Fibroblast of skin of scalp (primary cell): Measurements from ENCODE around the gene RBCK1.
"Not testable (repeated sequence)": the region's sequence is repeated elsewhere in the genome, so short reads cannot be mapped to it uniquely, and the experiment has no call there.

Source experiments
- DNase-seq: peaks from one replicate; pipeline ENCODE4 v3.0.0-alpha.2; 2013

The RBCK1 gene

GRCh38 chr20:475463-476357 lies 67.6 kb downstream of the RBCK1 start:
- DNase-seq = no peak

DNA sequence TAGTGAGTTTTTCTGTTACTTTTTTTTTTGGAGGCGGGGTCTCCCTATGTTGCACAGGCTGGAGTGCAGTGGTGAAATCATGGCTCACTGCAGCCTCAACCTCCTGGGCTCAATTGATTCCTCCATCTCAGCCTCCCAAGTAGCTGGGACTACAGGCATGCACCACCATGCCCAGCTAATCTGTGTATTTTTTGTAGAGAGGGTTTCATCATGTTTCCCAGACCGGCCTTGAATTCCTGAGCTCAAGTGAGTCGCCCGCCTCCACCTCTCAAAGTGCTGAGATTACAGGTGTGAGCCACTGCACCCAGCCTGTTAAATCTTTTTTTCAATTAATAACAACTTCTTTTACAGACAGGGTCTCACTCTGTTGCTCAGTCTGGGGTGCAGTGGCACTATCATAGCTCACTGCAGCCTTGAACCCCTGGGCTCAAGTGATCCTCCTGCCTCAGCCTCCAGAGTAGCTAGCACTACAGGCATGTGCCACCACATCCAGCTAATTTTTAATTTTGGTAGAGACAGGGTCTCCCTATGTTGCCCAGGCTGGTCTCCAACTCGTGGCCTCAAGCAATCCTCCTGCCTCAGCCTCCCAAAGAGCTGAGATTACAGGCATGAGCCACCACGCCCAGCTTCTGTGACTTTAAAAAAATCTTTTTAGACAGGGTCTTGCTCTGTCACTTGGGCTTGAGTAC lies 68.6 kb downstream of the RBCK1 start:
- not testable (repeated sequence) for DNase-seq

- DNase-seq = peak; percentile 82
Observed at GRCh38 chr20:478010-478948, 70.2 kb downstream of the RBCK1 start.

GRCh38 chr20:478949-479429 lies 70.9 kb downstream of the RBCK1 start:
- peak; percentile 74 for DNase-seq

GRCh38 chr20:479487-479886 lies 71.4 kb downstream of the RBCK1 start:
- DNase-seq = peak; percentile 18

DNA sequence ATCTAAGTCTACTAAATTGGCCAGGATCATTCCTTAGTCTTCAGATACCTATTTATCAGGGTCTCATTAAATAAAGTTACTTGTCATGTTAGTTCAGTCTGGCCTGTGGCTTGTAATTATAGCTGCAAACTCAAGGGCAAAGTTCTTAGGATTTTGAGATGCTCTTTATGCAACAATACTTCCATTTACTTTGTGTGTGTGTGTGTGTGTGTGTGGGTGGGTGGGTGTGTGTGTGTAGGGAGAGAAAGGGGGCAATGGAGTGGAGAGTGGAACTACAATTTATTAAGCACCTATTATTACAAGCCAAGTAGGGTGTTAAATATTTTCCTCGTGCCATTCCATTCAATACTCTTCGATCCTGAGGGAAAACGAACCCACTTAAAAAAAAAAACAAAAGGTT lies 71.9 kb downstream of the RBCK1 start:
- no peak for DNase-seq

GRCh38 chr20:481167-481566 lies 73.1 kb downstream of the RBCK1 start:
- no peak for DNase-seq
